NCI-H1436 (cell line): ENCODE data around the gene ZNHIT2.

ENCODE experiments used
- DNase-seq: peaks from one replicate; lab custom pipeline; 2025; lab: John Stamatoyannopoulos, UW

Gene ZNHIT2

GRCh38 chr11:65071907-65072630 lies 45.4 kb downstream of the ZNHIT2 start:
- DNase-seq: no peak

- DNase-seq: no peak
These were observed 48.3 kb downstream of the ZNHIT2 start for GRCh38 chr11:65069217-65069616.

GRCh38 chr11:65067446-65067845 lies 50.1 kb downstream of the ZNHIT2 start:
- no peak for DNase-seq

- peak; percentile 90 for DNase-seq
These were observed 50.7 kb downstream of the ZNHIT2 start for GRCh38 chr11:65066805-65067291.
